ENCODE results near the gene RUFY3.
"Not testable (repeated sequence)": the region's sequence is repeated elsewhere in the genome, so short reads cannot be mapped to it uniquely, and the experiment has no call there.

RUFY3 gene, protein sequence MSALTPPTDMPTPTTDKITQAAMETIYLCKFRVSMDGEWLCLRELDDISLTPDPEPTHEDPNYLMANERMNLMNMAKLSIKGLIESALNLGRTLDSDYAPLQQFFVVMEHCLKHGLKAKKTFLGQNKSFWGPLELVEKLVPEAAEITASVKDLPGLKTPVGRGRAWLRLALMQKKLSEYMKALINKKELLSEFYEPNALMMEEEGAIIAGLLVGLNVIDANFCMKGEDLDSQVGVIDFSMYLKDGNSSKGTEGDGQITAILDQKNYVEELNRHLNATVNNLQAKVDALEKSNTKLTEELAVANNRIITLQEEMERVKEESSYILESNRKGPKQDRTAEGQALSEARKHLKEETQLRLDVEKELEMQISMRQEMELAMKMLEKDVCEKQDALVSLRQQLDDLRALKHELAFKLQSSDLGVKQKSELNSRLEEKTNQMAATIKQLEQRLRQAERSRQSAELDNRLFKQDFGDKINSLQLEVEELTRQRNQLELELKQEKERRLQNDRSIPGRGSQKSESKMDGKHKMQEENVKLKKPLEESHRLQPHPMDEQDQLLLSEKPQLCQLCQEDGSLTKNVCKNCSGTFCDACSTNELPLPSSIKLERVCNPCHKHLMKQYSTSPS

DNA sequence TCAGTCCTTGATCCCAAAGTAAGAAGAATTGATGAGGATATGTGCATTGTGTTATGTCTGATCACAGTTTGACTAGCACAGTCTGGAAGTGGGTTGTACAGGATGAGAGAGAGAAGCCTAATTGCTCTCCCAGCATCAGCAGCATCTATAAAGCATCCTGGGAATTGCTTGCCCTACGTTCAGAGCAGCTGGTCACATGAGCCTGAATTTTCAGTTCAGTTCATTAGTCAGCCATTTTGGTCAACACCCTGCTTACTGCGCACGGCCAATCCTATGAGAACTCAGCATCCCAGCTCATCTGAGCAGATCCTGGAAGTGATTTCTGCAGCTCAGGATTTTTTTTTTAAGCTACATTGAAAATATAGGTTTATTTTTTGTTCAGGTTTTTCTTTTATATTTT lies at the start of gene RUFY3:
RUFY3 (plus strand) TSS at position 218 of the 400 bp plus-strand sequence. CDS start 610 bp downstream, outside the sequence.
- no peak for DNase-seq (ENCODE audit: low read depth)

GRCh38 chr4:70674191-70674590 lies 47.6 kb upstream of the RUFY3 start:
- no peak for DNase-seq (ENCODE audit: low read depth)

DNA sequence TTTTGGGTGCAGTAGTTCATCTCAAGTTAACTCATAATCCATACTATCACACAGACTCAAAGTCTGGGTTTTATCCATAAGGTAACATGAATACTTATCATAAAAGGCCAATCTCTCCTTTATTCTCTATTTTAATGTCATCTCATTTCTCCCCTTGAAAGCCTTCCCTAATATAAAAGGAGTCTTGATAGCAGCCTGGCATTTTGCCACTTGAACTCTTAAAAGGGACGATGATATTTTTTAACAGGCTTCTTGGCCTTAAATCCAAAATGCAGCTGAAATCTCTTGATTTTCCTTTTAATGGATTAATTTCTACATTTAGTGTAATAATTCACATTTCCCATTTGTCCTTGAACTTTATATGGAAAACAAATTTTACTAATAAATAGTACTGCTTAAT lies 47.0 kb upstream of the RUFY3 start:
- no peak for DNase-seq (ENCODE audit: low read depth)

DNA sequence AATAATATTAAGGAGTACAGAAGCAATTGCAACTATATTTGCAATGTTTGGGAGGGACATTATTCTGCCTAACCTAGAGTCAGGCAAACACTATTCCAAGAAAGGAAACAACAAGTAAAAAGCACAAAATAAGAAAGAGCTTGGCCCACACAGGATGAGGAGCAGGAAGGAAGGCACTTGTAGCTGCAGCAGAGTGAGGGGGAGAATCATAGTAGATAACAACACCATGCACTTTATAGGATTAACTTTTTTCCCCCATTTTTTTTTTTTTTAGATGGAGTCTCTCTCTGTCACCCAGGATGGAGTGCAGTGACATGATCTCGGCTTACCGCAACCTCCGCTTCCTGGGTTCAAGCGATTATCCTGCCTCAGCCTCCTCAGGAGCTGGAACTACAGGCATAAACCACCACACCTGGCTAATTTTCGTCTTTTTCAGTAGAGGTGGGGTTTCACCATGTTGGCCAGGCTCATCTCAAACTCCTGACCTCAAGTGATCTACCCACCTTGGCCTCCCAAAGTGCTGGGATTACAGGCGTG lies 45.1 kb upstream of the RUFY3 start:
- no peak for DNase-seq (ENCODE audit: low read depth)

GRCh38 chr4:70678383-70678999 lies 43.3 kb upstream of the RUFY3 start:
- no peak for DNase-seq (ENCODE audit: low read depth)

- no peak for DNase-seq (ENCODE audit: low read depth)
Measured at GRCh38 chr4:70680934-70681333, 40.8 kb upstream of the RUFY3 start.

DNA sequence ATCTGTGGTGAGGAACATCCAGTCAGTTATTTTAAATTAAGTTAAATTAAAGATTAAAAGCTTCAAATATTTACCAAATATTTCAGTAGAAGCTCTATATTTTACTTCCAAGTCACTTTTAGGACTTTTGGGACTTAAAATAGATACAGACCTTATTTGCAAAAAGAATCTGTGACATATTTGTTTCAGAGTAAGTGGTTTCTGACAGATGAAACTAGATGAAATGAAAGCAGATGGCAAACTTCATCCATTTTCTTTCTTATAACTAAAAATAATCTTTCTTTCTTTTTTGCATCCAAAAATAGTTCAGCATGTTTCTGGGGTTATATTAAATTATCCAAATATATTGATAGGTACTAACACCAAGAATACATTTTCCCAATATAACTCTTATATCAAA lies 40.1 kb upstream of the RUFY3 start:
- DNase-seq (ENCODE audit: low read depth), result no peak

DNA sequence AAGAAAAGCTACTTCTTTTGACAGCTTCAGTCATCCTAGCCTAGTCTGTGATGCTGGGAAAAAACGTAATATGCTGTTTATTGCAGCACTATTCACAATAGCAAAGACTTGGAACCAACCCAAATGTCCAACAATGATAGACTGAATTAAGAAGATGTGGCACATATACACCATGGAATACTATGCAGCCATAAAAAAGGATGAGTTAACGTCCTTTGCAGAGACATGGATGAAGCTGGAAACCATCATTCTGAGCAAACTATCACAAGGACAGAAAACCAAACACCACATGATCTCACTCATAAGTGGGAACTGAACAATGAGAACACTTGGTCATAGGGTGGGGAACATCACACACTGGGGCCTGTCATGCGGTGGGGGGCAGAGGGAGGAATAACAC lies 39.6 kb upstream of the RUFY3 start:
- DNase-seq (ENCODE audit: low read depth), result not testable (repeated sequence)

DNA sequence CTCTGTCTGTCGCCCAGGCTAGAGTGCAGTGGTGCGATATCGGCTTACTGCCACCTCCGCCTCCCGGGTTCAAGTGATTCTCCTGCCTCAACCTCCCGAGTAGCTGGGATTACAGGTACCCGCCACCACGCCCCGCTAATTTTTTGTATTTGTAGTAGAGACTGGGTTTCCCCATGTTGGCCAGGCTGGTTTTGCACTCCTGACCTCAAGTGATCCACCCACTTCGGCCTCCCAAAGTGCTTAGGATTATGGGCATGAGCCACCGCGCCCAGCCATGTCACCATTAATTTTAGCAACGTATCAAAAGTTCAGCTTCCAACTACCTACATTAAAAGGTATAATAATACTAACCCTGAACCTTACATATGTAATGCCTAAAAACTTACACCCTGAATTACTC lies 34.4 kb upstream of the RUFY3 start:
- no peak for DNase-seq (ENCODE audit: low read depth)

GRCh38 chr4:70687821-70688794 lies 33.7 kb upstream of the RUFY3 start, which contains the start of gene UTP3:
Gene UTP3, plus strand, starts transcription at chr4:70688532. Its CDS starts 146 bp downstream, at chr4:70688678.
- peak; percentile 84 for DNase-seq (ENCODE audit: low read depth)

DNA sequence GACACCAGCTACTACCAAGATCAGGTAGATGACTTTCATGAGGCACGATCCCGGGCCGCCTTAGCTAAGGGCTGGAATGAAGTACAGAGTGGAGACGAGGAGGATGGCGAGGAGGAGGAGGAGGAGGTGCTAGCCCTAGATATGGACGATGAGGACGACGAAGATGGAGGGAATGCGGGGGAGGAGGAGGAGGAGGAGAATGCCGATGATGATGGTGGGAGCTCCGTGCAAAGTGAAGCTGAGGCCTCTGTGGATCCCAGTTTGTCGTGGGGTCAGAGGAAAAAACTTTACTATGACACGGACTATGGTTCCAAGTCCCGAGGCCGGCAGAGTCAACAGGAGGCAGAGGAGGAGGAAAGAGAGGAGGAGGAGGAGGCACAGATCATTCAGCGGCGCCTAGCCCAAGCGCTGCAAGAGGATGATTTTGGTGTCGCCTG lies 33.0 kb upstream of the RUFY3 start:
- no peak for DNase-seq (ENCODE audit: low read depth)

- DNase-seq (ENCODE audit: low read depth), result no peak
Measured at GRCh38 chr4:70691661-70692060, 30.1 kb upstream of the RUFY3 start.

- DNase-seq (ENCODE audit: low read depth), result not testable (repeated sequence)
Measured at GRCh38 chr4:70694633-70695032, 27.1 kb upstream of the RUFY3 start.

DNA sequence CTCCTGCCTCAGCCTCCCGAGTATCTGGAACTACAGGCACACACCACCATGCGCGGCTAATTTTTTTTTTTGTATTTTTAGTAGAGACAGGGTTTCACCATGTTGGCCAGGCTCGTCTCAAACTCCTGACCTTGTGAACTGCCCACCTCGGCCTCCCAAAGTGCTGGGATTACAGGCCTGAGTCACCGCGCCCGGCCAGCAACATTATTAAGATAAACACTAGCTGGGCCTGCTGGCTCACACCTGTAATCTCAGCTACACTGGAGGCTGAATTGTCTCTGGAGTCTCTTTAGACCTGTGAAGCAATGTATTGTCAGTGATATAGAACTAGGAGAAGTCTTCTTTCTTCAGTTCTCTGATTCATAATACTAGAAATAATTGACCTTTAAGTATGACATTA lies 23.3 kb upstream of the RUFY3 start:
- DNase-seq (ENCODE audit: low read depth), result not testable (repeated sequence)

DNA sequence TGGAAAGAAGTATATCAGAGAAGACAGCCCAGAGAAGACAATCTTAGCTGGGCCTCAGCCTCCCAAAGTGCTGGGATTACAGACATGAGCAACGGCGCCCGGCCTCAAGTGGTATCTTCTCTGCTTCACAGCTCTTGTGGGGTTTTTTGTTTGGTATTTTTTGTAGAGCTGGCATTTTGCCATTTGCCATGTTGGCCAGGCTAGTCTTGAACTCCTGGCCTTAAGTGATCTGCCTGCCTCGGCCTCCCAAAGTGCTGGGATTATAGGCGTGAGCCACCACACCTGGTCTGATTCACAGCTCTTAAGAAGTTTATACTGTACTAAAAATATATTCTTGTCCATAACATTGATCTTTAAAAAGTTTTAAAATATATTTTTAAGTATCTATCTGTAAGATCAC lies 21.1 kb upstream of the RUFY3 start:
- DNase-seq (ENCODE audit: low read depth), result no peak

DNA sequence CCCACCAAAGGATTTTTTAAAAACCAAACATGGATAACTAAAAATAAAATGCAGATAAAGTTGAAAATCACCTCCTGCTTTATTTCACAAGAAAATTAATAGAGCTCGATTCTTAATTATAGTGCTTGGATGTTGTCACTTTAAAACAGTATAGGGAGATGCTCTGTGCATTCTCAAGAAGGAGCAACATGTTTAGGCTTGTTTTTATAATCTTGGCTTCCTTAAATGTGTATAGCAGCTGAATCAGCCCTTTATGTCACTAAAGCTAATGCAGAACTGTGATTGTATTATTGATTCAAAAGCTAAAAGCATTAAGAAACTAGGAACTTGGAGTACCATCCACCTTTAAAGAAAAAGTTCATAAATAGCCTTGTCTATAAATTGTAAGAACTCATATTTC lies 20.5 kb upstream of the RUFY3 start:
- DNase-seq (ENCODE audit: low read depth), result no peak

- DNase-seq (ENCODE audit: low read depth), result not testable (repeated sequence)
Measured at GRCh38 chr4:70702592-70702991, 19.2 kb upstream of the RUFY3 start.

- no peak for DNase-seq (ENCODE audit: low read depth)
Measured at GRCh38 chr4:70703619-70704214, 18.0 kb upstream of the RUFY3 start.

- DNase-seq (ENCODE audit: low read depth), result no peak
Measured at GRCh38 chr4:70704215-70704930, 17.4 kb upstream of the RUFY3 start.

- no peak for DNase-seq (ENCODE audit: low read depth)
Measured at GRCh38 chr4:70704931-70705182, 16.9 kb upstream of the RUFY3 start.
